Middle frontal gyrus (tissue), 1 donor: ENCODE measurements around the gene ICAM5.

Source experiments
- DNase-seq: peaks from one replicate; pipeline ENCODE4 v3.0.0-alpha.2; 2015; ENCODE audit warnings: low spot score; ENCODE audit errors: extremely low spot score

Gene ICAM5

GRCh38 chr19:10290876-10291553 is 1.3 kb downstream of the ICAM5 start:
- no peak for DNase-seq

GRCh38 chr19:10291554-10292205 is 1.9 kb downstream of the ICAM5 start:
- no peak for DNase-seq

- DNase-seq: no peak
These were observed 2.5 kb downstream of the ICAM5 start for GRCh38 chr19:10292206-10292788.

- DNase-seq: no peak
These were observed 3.3 kb downstream of the ICAM5 start for GRCh38 chr19:10292789-10293636.

GRCh38 chr19:10293637-10294367 is 4.0 kb downstream of the ICAM5 start:
- no peak for DNase-seq

GRCh38 chr19:10294368-10294697 is 4.6 kb downstream of the ICAM5 start:
- no peak for DNase-seq

- no peak for DNase-seq
These were observed 5.6 kb downstream of the ICAM5 start for GRCh38 chr19:10295305-10295846.

- DNase-seq: no peak
These were observed 6.3 kb downstream of the ICAM5 start for GRCh38 chr19:10295847-10296591.

- DNase-seq: no peak
These were observed 10.1 kb downstream of the ICAM5 start for GRCh38 chr19:10299545-10300458.

- peak; percentile 43 for DNase-seq
These were observed 15.5 kb downstream of the ICAM5 start for GRCh38 chr19:10305139-10305806.

- DNase-seq: no peak
These were observed 16.6 kb downstream of the ICAM5 start for GRCh38 chr19:10306327-10306726.

- no peak for DNase-seq
These were observed 19.7 kb downstream of the ICAM5 start, which contains the start of gene ZGLP1 for GRCh38 chr19:10309423-10309822. Gene ZGLP1, minus strand, starts transcription at chr19:10309815.

- DNase-seq: peak; percentile 72
These were observed 25.8 kb downstream of the ICAM5 start, which contains the start of gene FDX2 for GRCh38 chr19:10315335-10316214. Gene FDX2, minus strand, starts transcription at chr19:10316015. Its CDS starts 19 bp downstream, at chr19:10315996.

GRCh38 chr19:10316229-10317044 is 26.7 kb downstream of the ICAM5 start:
- DNase-seq: no peak

- no peak for DNase-seq
These were observed 27.5 kb downstream of the ICAM5 start for GRCh38 chr19:10317045-10317856.
